AG09319 (cell line): ENCODE measurements around the gene ERC2.
A peak's percentile ranks its signal among the peaks of the same experiment; 100 is the strongest.

Source experiments
- DNase-seq: peaks from one replicate; pipeline ENCODE4 v3.0.0-alpha.2; 2010; ENCODE audit warnings: low read depth; ENCODE audit errors: extremely low read depth
- TF ChIP-seq, protein P1 (sequence below): IDR thresholded peaks from 2 replicates; pipeline ENCODE4 v1.5.1; 2011; ENCODE audit warnings: low read depth, mild to moderate bottlenecking, inconsistent platforms, low read length, moderate library complexity

The ERC2 gene

DNA sequence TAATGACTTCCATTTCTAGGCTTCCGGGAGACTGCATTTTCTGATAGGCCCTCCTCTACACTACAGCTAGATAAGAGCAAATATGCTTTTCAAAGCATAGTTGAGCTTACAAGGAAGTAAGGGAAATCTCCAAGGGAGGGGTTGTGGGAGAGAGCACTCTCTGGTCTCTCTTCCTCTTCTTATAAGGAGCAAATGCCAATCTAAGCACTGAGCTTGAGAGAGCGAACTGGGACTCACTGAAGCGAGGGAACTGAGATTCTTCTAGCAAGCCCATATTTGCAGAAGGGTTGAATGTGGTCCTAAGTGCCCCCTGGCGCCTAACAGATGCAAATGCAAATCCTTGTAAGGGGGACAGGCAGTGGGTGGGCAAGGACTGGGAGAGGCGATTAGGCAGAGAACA, 164.8 kb downstream of the ERC2 start:
- no peak for DNase-seq

DNA sequence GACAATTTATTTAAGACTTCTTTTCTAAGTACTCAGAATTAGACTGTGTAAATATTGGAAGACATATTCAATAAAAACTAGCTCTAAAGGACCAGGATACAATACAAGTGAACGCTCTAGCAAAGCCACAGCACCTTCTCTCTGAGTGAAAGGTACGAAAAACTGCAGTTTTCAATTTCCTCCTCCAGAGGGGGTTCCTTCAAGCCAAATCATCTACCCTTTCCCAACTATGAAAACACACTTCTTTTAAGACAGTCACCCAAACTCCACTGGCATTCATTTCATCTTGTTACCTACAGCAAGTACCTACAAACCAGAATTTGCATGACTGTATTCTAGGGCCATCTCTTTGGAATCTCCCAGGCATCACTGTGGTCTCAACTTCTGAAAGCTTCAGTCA, 165.8 kb downstream of the ERC2 start:
- DNase-seq = no peak
- TF ChIP-seq, protein P1, sequence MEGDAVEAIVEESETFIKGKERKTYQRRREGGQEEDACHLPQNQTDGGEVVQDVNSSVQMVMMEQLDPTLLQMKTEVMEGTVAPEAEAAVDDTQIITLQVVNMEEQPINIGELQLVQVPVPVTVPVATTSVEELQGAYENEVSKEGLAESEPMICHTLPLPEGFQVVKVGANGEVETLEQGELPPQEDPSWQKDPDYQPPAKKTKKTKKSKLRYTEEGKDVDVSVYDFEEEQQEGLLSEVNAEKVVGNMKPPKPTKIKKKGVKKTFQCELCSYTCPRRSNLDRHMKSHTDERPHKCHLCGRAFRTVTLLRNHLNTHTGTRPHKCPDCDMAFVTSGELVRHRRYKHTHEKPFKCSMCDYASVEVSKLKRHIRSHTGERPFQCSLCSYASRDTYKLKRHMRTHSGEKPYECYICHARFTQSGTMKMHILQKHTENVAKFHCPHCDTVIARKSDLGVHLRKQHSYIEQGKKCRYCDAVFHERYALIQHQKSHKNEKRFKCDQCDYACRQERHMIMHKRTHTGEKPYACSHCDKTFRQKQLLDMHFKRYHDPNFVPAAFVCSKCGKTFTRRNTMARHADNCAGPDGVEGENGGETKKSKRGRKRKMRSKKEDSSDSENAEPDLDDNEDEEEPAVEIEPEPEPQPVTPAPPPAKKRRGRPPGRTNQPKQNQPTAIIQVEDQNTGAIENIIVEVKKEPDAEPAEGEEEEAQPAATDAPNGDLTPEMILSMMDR = no peak; the same call in none of the 2 replicates

More for the DNA sequence above, 164.8 kb downstream of the ERC2 start:
- TF ChIP-seq, protein P1 = peak; percentile 66

DNA sequence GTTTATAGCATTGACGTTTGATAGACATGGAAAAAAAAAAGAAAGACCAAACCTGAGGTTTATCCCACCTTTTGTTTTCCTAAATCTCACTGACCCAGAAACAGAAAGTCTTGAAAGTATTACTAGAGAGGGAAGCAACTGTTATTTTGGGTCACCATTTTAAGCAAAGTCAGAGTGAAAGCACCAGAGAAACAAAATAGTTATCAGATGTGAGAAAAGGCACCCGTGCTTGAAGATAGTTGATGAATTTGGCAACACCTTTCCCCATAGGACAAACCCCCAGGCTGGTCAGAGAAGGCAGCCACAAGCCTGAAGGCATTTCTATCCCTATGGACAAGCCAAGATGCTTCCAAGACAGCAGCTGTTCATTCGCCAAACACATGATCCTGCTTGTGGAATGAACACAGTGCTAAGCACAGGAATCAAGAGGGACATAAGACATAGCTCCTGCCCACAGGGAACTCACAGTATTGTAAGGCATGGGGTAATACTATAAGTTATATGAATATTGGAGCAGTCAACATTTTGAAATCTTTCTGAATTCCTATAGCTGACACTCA, 170.9 kb downstream of the ERC2 start:
- no peak for DNase-seq
- TF ChIP-seq, protein P1 = no peak

DNA sequence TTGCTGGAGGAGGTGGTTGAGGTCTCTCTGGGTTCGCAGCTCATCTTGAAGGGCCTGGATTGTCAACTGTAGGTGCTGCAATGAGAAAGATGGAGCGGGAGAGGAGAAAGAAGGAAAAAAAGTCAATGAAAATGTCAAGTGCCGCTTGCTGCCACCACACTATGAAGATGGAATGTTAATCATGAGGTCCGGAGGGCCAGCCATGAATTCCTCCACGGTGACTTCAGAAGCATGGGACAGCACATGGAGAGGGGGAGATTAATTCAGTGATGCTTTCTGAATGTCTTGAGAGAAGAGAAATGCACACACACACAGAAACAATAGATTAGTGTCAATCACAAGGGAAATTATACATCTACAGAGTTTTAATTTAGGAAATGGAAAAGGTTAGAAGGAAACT, 171.9 kb downstream of the ERC2 start:
- TF ChIP-seq, protein P1 = no peak
- no peak for DNase-seq

DNA sequence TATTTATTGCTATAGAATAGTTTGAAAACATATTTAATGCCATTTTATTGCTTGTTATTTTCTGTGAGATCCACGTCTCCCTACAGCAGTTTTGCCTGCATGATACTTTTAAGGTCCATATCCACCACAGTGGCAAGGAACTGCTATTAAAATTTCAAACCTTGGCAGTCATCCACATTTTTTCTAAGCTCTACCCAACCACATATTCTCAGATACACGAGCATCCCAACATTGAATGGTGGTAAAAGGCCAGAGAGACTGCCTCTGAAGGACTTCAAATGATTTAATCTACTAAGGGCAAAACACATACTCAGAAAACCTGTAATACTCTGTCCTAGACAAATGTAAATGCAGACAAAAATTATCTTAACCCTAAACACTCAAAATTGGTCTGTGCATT, 173.1 kb downstream of the ERC2 start:
- TF ChIP-seq, protein P1 = no peak

DNA sequence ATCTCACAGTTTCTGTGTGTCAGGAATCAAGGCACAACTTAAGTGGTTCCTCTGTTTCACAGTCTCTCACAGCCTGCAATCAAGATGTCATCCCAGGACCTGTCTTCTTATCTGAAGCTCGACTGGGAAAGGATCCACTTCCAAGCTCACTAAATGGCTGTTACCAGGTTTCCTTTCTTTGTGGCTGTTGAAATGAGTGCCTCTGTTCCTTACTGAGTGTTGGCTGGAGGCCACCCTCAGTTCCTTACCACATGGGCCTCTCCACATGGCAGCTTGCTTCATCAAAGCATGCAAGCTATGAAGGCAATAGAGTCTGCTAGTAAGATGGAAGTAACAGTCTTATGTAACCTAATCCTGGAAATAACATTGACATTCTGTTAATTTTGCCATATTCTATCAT, 174.0 kb downstream of the ERC2 start:
- no peak for DNase-seq
- TF ChIP-seq, protein P1 = no peak

More for the DNA sequence above, 173.1 kb downstream of the ERC2 start:
- no peak for DNase-seq

DNA sequence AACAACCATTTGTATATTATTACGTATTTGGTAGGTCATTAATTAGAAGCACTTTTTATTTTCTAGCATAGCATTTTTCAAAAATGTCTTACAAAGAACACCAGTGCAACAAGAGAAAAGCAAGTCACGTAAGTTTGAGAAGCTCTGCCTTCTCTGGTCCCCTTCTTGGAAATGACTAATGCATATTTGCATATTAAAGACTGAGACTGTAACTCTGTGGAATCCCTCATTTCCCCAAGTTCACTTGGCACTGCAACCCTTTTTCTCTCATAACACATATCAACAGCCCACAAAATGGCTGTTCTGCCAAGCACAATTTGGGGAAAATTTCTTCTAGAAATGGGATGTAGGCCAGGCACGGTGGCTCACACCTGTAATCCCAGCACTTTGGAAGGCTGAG, 176.3 kb downstream of the ERC2 start:
- no peak for DNase-seq
- TF ChIP-seq, protein P1 = no peak
